HepG2 (cell line): ENCODE results near the gene TBCCD1. TPM values are rescaled to one million over a fixed set of nuclear protein-coding genes. Genes with fewer than 3 reads are reported as not detected.

Experiments
- CHCHD3 ChIP-seq: sonication (generic); formaldehyde crosslinking; IDR thresholded peaks from 2 replicates; pipeline ENCODE4 v1.8.0; 2022; ENCODE audit warnings: mild to moderate bottlenecking, missing genetic modification reagents, moderate library complexity
- FOXA3 ChIP-seq: IDR thresholded peaks from 2 replicates; pipeline ENCODE4 v1.6.1; 2016; ENCODE audit warnings: missing genetic modification reagents, missing compliant biosample characterization
- KDM3A ChIP-seq: IDR thresholded peaks from 2 replicates; pipeline ENCODE4 v1.6.1; 2018; ENCODE audit warnings: low read depth, missing compliant biosample characterization
- KLF13 ChIP-seq: sonication (generic); formaldehyde crosslinking; IDR thresholded peaks from 2 replicates; pipeline ENCODE4 v1.4.0; 2020; ENCODE audit warnings: mild to moderate bottlenecking, missing genetic modification reagents
- MLLT10 ChIP-seq: sonication (generic); formaldehyde crosslinking; IDR thresholded peaks from 2 replicates; pipeline ENCODE4 v1.4.0; 2020; ENCODE audit warnings: missing genetic modification reagents
- NFIC ChIP-seq: IDR thresholded peaks from 2 replicates; pipeline ENCODE4 v1.6.1; 2012; ENCODE audit warnings: mild to moderate bottlenecking, low read length, inconsistent platforms
- NKX3-1 ChIP-seq: sonication (generic); formaldehyde crosslinking; IDR thresholded peaks from 2 replicates; pipeline ENCODE4 v1.5.0; 2020; ENCODE audit warnings: missing genetic modification reagents
- PPARG ChIP-seq: conservative IDR thresholded peaks from 2 replicates; pipeline ENCODE4 v1.6.1; 2016; ENCODE audit warnings: missing biosample characterization, missing genetic modification reagents
- SMARCC2 ChIP-seq: fragments of 450-650 bp; IDR thresholded peaks from 2 replicates; pipeline ENCODE4 v1.6.1; 2017; ENCODE audit warnings: antibody characterized with exemption, mild to moderate bottlenecking
- TBX3 ChIP-seq: fragments of 450-650 bp; IDR thresholded peaks from 2 replicates; pipeline ENCODE4 v1.6.1; 2017; ENCODE audit warnings: antibody characterized with exemption, mild to moderate bottlenecking, inconsistent platforms, borderline replicate concordance
- WIZ ChIP-seq: sonication (generic); formaldehyde crosslinking; IDR thresholded peaks from 2 replicates; pipeline ENCODE4 v1.5.1; 2020; ENCODE audit warnings: mild to moderate bottlenecking, missing genetic modification reagents
- ZFP41 ChIP-seq: sonication (generic); formaldehyde crosslinking; IDR thresholded peaks from 2 replicates; pipeline ENCODE4 v1.4.0; 2020; ENCODE audit warnings: mild to moderate bottlenecking, missing genetic modification reagents, borderline replicate concordance
- ZSCAN20 ChIP-seq: sonication (generic); formaldehyde crosslinking; IDR thresholded peaks from 2 replicates; pipeline ENCODE4 v1.4.0; 2020; ENCODE audit warnings: missing genetic modification reagents, mild to moderate bottlenecking, borderline replicate concordance
- polyA plus RNA-seq, 8 experiments: library from polyadenylated mRNA; depleted of rRNA in 3 of 8; stranded (reverse) in 7 of 8; unstranded in 1 of 8; fragments of >200 nt; fragmentation: Illumina TruSeq in 4 of 8; extraction: Trizol in 4 of 8; gene quantifications; 2 replicates each; pipeline versions ENCODE4 v1.2.1 to v1.2.3, GENCODE V29; 2011 to 2016; ENCODE audit warnings: low read depth in 4 of 8, missing spikeins in 1 of 8, mixed read lengths in 1 of 8; ENCODE audit not compliant: insufficient read depth in 1 of 8
- total RNA-seq, 5 experiments: library from RNA; depleted of rRNA; stranded (reverse); fragments of >200 nt; fragmentation: Illumina TruSeq; extraction: Trizol; gene quantifications; 2 replicates each; pipeline ENCODE4 v1.2.3, GENCODE V29; 2016; ENCODE audit warnings: low read depth in 1 of 5
- TF ChIP-seq, protein P1 (sequence below): sonication (generic); formaldehyde crosslinking; IDR thresholded peaks from 2 replicates; pipeline ENCODE4 v1.4.0; 2020; ENCODE audit warnings: missing genetic modification reagents, borderline replicate concordance
- TF ChIP-seq, protein P2 (sequence below): sonication (generic); formaldehyde crosslinking; IDR thresholded peaks from 2 replicates; pipeline ENCODE4 v1.4.0; 2020; ENCODE audit warnings: missing genetic modification reagents
- TF ChIP-seq, protein P3 (sequence below): sonication (generic); formaldehyde crosslinking; IDR thresholded peaks from 2 replicates; pipeline ENCODE4 v1.8.1; 2023; ENCODE audit warnings: missing genetic modification reagents, inconsistent platforms, borderline replicate concordance
- TF ChIP-seq, protein P4 (sequence below): sonication (generic); formaldehyde crosslinking; IDR thresholded peaks from 2 replicates; pipeline ENCODE4 v1.4.0; 2020; ENCODE audit warnings: missing genetic modification reagents

Gene TBCCD1
- total and polyA plus RNA-seq, 2 of the 13 experiments (the other 11 are each of a cell fraction or from before 2014, with no cell fraction given), result 13.6 to 16.2 TPM

DNA sequence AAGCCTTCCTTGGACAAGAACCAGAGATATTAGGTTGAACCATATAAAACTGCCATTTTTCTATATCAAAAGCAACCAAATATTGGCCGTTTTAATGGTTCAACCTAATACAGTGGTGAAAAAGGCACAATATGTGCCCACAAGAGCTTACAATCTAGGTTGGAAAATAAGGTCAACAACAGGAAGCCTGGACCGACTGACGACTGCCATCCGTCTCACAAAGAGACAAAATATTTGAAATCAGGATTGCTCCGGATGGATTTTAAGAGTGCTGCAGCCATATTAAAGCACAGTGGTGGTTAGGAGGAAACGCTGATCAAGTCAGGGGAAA is 47.1 kb upstream of the TBCCD1 start (continued):
- TF ChIP-seq ZFP41 (CRISPR knock-in tag) (no peak), KLF13 (CRISPR knock-in tag) (no peak), NFIC (no peak), NKX3-1 (CRISPR knock-in tag) (0 out of 2 replicates have a peak, but pooled peaks have one; percentile 9), CHCHD3 (no peak), FOXA3 (CRISPR knock-in tag) (no peak), TBX3 (no peak), MLLT10 (CRISPR knock-in tag) (0 out of 2 replicates have a peak, but pooled peaks have one; percentile 21), SMARCC2 (no peak), ZSCAN20 (no peak), WIZ (no peak; the same call in 1 of the 2 replicates), PPARG (CRISPR knock-in tag) (no peak), KDM3A (no peak)
- TF ChIP-seq, protein P1, sequence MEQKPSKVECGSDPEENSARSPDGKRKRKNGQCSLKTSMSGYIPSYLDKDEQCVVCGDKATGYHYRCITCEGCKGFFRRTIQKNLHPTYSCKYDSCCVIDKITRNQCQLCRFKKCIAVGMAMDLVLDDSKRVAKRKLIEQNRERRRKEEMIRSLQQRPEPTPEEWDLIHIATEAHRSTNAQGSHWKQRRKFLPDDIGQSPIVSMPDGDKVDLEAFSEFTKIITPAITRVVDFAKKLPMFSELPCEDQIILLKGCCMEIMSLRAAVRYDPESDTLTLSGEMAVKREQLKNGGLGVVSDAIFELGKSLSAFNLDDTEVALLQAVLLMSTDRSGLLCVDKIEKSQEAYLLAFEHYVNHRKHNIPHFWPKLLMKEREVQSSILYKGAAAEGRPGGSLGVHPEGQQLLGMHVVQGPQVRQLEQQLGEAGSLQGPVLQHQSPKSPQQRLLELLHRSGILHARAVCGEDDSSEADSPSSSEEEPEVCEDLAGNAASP, result 0 out of 2 replicates have a peak, but pooled peaks have one; percentile 5
- TF ChIP-seq, protein P2, sequence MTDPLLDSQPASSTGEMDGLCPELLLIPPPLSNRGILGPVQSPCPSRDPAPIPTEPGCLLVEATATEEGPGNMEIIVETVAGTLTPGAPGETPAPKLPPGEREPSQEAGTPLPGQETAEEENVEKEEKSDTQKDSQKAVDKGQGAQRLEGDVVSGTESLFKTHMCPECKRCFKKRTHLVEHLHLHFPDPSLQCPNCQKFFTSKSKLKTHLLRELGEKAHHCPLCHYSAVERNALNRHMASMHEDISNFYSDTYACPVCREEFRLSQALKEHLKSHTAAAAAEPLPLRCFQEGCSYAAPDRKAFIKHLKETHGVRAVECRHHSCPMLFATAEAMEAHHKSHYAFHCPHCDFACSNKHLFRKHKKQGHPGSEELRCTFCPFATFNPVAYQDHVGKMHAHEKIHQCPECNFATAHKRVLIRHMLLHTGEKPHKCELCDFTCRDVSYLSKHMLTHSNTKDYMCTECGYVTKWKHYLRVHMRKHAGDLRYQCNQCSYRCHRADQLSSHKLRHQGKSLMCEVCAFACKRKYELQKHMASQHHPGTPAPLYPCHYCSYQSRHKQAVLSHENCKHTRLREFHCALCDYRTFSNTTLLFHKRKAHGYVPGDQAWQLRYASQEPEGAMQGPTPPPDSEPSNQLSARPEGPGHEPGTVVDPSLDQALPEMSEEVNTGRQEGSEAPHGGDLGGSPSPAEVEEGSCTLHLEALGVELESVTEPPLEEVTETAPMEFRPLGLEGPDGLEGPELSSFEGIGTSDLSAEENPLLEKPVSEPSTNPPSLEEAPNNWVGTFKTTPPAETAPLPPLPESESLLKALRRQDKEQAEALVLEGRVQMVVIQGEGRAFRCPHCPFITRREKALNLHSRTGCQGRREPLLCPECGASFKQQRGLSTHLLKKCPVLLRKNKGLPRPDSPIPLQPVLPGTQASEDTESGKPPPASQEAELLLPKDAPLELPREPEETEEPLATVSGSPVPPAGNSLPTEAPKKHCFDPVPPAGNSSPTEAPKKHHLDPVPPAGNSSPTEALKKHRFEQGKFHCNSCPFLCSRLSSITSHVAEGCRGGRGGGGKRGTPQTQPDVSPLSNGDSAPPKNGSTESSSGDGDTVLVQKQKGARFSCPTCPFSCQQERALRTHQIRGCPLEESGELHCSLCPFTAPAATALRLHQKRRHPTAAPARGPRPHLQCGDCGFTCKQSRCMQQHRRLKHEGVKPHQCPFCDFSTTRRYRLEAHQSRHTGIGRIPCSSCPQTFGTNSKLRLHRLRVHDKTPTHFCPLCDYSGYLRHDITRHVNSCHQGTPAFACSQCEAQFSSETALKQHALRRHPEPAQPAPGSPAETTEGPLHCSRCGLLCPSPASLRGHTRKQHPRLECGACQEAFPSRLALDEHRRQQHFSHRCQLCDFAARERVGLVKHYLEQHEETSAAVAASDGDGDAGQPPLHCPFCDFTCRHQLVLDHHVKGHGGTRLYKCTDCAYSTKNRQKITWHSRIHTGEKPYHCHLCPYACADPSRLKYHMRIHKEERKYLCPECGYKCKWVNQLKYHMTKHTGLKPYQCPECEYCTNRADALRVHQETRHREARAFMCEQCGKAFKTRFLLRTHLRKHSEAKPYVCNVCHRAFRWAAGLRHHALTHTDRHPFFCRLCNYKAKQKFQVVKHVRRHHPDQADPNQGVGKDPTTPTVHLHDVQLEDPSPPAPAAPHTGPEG (CRISPR knock-in tag), result 0 out of 2 replicates have a peak, but pooled peaks have one; percentile 28
- TF ChIP-seq, protein P3, sequence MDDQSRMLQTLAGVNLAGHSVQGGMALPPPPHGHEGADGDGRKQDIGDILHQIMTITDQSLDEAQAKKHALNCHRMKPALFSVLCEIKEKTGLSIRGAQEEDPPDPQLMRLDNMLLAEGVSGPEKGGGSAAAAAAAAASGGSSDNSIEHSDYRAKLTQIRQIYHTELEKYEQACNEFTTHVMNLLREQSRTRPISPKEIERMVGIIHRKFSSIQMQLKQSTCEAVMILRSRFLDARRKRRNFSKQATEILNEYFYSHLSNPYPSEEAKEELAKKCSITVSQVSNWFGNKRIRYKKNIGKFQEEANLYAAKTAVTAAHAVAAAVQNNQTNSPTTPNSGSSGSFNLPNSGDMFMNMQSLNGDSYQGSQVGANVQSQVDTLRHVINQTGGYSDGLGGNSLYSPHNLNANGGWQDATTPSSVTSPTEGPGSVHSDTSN (CRISPR knock-in tag), result no peak
- TF ChIP-seq, protein P4, sequence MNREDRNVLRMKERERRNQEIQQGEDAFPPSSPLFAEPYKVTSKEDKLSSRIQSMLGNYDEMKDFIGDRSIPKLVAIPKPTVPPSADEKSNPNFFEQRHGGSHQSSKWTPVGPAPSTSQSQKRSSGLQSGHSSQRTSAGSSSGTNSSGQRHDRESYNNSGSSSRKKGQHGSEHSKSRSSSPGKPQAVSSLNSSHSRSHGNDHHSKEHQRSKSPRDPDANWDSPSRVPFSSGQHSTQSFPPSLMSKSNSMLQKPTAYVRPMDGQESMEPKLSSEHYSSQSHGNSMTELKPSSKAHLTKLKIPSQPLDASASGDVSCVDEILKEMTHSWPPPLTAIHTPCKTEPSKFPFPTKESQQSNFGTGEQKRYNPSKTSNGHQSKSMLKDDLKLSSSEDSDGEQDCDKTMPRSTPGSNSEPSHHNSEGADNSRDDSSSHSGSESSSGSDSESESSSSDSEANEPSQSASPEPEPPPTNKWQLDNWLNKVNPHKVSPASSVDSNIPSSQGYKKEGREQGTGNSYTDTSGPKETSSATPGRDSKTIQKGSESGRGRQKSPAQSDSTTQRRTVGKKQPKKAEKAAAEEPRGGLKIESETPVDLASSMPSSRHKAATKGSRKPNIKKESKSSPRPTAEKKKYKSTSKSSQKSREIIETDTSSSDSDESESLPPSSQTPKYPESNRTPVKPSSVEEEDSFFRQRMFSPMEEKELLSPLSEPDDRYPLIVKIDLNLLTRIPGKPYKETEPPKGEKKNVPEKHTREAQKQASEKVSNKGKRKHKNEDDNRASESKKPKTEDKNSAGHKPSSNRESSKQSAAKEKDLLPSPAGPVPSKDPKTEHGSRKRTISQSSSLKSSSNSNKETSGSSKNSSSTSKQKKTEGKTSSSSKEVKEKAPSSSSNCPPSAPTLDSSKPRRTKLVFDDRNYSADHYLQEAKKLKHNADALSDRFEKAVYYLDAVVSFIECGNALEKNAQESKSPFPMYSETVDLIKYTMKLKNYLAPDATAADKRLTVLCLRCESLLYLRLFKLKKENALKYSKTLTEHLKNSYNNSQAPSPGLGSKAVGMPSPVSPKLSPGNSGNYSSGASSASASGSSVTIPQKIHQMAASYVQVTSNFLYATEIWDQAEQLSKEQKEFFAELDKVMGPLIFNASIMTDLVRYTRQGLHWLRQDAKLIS (CRISPR knock-in tag), result no peak
